HG03095 (cell line): Measurements from ENCODE around the gene EPHX1.
"Not testable (repeated sequence)": the region's sequence is repeated elsewhere in the genome, so short reads cannot be mapped to it uniquely, and the experiment has no call there.

Experiments used
- ATAC-seq: cut with Tn5 transposase; IDR thresholded peaks from one replicate; pipeline ENCODE4 v1.9.1; 2021; ENCODE audit warnings: moderate library complexity; ENCODE audit not compliant: unreplicated experiment

The EPHX1 gene

DNA sequence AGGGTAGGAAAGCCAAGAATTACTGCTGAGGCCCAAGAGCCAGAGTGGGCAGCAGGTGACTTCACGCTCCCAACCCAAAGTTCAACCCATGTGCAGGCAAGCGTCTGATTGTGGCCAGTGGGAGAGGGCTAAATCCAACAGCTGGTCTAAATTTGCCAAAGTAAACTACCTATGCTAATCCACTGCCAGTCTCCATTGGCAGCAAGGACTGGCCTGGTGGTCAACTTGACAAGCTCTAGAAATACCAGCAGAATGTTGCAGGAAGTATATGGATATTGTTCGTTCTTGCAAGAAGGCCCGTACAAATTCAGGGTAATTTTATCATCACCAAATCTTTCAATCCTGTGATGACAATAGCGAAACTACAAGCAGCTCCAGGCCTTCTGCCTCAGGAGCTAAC lies 70.7 kb downstream of the EPHX1 start:
- no peak for ATAC-seq

DNA sequence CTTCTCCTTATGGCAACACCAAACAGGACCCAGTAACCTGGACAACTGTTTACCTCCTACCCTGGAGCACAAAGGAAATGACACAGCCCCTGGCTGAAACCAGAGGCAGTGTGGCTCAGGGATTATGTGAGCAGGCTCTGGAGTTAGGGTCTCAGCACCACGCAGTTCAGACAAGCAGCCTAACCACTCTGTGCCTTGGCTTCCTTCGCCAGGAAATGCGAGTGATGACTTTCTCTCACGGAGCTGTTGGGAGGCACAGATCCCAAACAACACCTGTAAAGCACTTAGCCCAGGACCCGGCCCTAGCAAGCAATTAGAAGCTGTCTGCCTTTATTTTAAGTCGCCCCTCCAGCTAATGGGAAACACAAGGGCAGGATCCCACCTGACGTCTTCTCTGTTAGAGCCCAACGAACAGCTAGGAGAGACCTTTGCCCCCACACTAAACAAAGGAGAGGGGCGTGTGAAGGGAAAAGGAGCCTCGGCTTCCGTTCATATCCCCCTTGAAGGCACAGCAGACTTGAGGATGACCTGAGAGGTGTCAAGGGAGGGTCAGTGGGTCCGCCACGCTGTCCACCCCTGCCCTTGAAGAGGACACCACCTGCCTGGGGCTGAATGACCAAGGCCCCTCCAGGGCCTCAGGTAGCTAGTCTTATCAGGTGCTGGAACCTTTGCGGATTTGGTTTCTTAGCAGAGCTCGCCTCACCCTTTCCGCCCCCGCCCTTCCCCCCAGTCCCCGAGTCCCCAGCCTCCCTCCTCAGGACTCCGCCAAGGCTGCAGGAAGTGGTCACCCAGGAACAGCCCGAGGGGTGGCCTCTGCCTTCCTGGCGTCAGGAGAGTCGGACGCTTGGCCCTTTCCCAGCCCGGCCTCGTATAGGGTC lies 71.4 kb downstream of the EPHX1 start:
- no peak for ATAC-seq

DNA sequence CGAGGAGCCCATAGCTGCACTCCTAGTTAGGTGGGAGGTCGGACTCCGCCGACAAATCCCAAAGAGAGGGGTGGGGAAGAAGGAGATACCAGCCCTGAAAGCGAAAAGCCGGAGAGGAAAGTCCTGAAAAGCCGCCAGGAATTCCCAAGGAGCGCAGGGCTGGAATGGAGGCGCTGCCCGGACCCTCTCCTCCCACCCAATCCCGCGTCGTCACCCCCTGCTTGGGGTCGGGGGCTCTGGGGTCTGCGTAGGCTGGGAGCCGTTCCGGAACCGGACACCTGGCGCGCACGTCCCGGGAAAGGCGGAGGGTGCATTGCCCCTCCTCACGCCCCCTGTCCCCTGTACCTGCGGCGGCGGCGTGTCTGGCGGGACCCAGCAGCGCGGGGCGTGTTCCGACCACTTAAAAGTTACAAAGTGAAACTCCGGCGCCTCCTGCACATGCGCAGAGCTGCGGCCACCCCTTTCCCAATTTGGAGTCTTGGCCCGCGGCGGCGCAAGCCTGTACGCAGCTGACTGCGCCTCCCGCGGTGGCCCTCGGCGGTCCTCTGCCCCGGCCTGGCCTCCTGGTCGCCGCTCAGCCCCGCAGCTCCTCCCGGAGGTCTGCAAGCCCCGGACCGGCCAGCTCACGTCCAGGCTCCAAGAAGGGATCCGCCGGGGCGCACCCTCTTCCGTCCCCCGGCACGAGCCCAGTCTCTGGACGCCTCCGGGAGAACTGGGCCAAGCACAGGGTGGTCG lies 72.2 kb downstream of the EPHX1 start, which contains the start of gene TMEM63A:
TSS of gene TMEM63A (minus strand) at position 422 of the 735 bp plus-strand sequence. CDS start 4,800 bp downstream, outside the sequence.
- peak; percentile 69 for ATAC-seq

DNA sequence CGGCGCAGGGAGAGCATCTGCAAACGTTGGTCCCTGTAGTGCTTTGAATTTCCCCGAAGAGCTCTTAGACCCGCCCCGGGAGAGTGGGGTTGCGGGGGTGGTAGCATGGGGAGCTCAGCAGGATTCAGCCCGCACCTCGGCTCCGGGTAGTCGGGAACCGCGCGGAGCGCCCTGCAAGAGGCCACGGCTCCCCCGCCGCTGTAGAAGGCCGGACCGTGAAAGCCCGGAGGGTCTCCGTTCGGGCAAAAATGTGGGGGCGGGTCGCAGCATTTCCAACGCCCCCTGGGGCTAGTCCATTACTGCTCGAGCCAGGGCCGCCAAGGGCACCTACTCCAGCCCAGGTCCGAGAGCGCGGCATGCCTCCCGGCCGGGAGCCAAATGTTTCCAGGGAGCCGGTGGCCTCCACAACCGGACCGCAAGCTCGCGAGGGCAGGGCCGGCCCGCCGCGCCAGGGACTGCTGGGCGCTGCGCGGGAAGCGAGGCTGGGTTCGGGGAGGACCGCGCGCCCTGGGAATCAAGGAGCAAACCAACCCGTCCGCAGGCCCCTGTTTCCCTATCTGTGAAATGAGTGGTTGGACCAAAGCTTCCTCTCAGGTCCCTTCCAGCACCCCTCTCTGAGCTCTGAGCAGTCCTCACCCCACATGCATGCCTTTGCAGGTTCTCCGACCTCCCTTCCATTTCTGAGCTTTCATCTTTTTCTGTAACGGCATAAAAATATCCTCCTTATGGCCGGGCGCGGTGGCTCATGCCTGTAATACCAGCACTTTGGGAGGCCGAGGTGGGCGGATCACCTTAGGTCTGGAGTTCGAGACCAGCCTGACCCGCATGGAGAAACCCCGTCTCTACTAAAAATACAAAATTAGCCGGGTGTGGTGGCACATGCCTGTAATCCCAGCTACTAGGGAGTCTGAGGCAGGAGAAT lies 73.0 kb downstream of the EPHX1 start:
- peak; percentile 18 for ATAC-seq

DNA sequence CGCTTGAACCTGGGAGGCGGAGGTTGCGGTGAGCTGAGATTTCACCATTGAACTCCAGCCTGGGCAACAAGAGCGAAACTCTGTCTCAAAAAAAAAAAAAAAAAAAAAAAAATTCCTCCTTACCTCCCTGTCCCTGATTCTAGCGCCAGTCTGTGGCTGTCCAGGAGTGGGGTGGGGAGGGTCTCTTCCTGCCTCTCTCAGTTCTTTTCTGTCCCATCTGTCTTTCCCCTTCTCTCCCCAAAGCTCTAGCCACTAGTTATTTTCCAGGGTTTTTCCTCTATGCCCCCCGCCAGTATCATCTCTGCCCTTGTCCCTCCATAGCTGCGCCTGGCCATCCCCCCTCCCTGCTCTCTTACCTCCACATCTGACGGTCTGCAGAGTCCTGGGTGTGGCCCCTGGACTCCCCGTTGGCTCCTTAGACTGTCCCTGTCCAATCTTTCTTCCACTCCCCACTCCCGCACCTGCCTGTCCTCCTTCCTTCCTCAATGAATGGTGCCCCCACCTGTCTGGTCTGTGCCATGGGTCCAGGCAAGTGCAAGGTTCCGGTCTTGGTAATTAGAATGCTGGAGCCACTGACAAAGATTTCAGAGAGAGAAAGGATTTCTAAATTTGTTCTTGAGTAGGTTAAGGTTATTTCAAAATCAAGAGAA lies 73.8 kb downstream of the EPHX1 start:
- ATAC-seq, result no peak

DNA sequence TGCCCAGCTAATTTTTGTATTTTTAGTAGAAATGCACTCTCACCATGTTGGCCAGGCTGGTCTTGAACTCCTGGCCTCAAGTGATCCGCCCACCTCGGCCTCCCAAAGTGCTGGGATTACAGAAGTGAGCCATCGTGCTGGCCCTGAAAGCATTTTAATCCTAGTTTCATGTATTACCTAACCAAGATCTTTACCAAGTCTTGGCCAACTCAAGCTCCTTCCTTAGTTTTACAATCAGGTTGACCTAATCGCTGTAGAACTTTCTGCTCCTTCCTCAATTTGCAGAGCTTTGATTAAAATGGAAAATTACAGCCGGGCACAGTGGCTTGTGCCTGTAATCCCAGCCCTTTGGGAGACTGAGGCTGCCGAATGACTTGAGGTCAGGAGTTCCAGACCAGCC lies 75.4 kb downstream of the EPHX1 start:
- no peak for ATAC-seq

DNA sequence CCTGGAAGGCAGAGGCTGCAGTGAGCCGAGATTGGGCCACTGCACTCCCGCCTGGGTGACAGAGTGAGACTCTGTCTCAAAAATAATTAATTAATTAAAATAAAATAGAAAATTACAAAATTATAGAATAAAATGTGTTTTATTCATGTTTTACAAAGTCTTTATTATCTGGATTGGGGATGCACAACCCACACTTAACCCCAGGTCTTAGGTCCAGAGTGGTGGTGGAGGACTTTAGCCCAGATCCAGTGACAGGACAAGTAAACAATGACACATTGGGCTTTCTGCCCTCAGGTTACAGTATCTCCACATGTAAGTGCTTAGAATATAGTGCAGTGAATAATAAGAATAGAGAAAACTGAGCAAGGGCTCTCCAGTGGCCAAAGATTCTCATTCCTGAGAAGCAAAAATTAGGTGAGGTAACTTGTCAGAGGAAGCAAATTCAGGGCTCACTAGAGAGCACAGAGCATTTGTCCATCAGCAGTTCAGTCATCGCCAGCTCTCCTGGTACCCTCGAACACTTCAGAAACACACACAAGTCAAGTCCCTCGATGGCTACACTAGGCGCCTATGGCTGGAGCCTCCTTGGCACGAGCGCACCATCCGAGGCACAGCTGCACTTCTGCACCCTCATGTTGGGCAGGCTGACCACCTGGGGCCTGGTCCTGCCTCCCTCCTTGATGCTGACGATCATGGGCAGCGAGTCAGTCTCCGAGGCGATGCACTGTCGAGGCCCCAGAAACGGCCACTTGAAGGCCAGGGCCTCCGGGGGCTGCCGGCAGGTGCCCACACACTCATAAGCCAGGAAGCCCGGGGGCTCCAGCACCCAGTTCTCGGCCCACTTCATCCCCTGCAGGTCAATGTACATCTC lies 76.5 kb downstream of the EPHX1 start:
- no peak for ATAC-seq

DNA sequence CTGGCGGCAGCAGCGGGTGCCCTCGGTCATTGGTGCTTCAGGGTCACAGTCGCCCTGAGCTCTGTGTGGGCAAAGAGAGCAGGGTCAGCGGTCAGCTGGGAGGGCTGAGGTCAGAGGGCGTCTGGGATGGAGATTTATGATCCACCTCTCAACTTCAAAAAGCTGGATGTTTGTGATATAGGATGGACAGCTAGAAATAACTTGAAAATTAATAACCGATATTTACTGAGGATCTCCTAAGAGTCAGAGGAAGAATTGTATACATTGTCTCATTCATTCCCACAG lies 77.0 kb downstream of the EPHX1 start:
- no peak for ATAC-seq

DNA sequence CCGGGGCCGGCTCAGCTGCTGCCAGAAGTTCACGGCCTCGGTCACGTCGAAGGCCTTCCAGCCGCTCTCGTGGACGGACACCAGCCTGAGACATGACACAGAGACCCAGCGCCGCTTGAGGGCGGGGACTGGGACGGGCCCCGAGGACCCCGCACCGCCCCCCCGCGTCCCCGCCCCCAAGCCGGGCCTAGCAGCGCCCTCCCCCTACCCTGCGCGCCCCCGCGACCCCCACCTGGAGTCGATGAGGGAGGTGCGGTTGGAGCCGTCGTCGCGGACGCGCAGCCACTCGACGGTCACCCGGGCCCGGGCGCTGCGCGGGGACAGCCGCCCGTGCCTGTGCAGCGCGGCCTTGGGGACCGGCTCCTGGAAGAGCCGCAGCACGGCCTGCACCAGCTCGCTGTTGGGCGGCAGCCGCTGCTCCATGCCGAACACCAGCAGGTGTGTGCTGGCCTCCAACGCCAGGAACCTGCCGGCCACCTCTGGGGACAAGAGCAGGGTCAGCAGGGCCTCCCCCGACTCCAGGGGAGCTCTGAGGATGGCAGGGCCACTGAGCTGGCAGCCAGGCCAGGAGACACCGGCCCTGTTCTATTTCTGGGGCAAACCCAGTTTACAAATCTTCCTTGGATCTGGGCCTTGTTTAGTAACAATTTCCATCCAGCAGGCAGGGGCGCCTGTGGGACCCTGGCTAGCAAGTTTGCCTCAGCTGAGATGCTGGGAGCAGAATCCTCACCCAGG lies 77.8 kb downstream of the EPHX1 start:
- not testable (repeated sequence) for ATAC-seq

DNA sequence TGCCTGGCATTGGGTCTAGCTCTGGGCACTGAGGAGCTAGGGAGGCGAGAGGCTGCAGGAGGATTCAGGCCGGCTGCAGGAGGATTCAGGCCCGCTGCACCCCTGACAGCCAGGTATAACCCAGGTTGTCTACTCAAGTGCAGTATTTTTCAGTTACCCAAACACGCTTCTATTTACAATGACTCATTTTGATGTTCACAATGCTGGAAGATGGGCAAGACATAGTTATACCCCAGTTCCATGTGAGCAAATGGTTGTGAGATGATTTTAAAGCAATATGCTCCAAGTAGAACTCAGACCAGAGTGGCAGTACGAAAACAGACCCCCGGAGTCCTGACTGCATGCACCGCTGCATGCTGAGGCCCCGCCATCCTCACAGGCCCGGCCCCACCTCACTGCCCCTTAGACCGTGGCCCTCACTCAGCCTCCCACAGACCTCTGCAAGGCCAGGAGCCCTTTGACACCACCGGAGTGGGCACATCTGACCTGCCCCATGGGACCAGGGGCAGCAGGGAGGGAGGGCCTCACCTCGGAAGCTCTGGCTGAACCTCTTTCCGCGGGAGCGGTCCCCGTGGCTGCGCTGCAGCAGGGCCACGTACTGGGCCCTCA lies 78.5 kb downstream of the EPHX1 start:
- no peak for ATAC-seq

DNA sequence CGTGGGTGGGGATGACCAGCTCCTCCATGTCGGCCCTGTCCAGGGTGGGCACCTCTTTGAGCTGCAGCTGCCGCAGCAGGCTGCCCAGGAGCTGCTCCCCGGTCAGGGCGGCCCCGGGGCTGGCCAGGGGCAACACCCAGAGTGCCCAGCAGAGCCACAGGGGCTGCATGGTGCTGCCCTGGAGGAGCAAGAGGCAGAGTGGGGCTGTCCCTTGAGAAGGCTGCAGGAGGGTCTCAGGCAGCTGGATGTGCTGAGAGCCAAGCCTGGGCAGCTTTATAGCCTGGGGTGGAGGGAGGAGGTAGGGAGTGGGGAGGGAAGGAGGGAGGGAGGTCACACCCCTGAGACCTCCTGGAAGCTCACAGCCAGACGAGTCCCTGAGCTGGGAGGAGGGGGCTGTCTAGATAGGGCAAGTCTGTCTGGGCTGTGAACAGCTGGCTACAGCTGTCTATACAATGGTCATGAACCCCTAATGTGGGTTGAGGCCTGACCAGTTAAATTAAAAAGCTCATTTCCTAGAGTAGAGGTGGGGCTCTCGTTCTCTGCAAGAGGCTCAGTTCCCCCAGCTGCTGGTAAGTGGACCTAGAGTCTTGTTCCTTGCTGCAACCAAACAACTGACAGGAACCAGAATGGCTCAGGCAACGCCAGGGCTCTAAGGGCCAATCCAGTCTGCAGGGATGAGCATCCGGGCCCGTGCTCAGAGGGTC lies 79.1 kb downstream of the EPHX1 start, which contains the start of gene LEFTY1:
TSS of gene LEFTY1 (minus strand) at position 249 of the 704 bp plus-strand sequence. CDS start at position 169, 80 bp downstream.
- ATAC-seq, result no peak

DNA sequence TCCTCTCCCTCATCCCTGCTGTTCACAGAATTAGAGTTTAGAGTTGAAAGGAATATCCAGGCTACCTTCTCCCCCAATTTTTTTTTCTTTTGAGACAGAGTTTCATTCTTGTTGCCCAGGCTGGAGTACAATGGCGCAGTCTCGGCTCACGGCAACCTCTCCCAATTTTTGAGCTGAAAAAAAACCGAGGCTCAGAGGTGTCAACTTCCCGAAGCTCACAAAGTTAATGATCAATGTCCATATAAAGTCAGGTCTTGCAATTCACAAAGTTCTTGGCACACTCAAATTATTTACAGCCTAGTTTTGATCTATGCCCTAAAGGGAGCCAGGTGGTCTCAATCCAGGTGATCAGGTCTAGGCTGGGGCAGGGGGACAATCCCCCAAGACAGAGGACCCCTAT lies 79.8 kb downstream of the EPHX1 start:
- ATAC-seq, result no peak

DNA sequence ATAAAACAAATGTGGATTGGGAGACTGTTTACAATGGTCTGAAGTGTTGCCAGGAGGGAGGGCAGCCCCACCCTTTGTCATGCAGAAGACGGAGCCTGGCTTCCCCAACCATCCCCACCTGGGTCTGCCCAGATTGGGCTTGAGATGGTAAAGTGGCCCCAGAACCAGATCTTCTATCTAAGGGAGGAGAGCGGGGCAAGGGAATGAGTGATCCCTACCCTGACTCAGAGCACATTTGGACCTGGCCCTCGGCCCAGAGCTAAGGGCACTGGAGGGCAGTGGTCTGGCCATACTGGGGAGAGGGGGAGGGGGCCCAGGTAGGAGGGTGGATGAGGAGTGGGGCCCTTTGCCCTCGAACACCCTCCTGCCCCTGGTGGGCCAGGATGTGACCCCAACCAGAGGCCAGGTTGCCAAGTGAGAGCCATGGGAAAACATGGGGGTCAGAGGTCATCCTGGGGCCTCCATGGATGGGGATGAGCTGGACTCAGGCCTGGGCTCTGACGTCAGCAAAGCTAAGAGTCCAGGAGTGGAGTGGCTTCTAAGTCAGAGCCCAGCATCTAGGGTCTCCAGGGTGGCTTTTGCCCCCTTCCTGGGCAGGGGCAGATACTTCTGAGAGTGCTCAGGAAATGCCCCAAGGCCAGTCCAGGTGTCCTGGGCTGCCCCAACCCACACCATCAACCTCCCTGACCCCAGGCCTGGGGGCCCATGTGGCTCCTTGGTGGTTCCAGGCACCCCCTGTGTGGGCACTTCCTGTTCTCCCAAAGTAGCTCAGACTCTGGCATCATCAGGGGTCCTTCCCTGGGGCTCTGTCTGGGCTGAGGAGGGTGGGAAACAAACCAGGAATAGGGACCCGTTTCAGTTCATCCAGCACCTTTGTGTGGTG lies 80.7 kb downstream of the EPHX1 start:
- no peak for ATAC-seq

DNA sequence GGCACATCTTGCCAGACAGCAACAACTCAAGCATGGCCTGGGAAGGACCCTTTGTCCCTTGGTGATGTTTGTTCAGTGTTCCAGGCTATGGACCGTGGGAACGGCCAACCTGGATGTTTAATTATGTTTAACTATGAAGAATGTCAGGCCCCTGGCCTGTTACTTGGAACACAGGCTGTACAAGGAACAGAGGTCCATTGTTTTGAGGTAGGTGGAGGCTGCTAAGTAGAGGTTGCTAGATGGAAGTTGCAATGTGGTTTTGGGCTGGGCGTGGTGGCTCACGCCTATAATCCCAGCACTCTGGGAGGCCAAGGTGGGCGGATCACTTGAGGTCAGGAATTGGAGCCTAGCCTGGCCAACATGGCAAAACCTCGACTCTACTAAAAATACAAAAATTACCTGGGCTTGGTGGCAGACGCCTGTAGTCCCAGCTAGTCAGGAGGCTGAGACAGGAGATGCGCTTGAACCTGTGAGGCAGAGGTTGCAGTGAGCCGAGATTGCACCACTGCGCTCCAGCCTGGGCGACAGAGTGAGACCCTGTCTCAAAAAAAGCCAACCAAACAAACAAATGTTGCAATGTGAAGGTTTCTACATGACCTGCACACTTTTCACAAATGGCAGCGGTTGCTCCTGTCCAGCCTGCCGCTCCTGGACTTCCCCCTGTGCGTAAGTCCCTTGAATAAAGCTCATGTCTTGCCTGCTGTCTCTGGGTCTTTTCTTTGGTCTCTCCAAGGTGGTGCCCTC lies 81.5 kb downstream of the EPHX1 start:
- no peak for ATAC-seq

DNA sequence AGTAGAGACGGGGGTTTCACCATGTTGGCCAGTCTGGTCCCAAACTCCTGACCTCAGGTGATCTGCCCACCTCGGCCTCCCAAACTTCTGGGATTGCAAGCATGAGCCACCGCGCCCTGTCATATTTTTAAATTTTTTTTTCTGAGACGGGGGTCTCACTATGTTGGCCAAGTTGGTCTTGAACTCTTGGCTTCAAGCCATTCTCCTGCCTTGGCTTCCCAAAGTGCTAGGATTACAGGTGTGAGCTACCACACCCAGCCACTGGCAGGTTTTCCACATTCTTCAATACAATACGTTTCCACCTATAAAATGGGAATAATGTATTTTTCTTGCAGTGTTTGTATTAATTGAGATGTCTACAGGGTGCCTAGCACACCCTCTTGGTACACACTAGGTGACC lies 82.4 kb downstream of the EPHX1 start:
- ATAC-seq, result no peak
